CD14-positive monocyte (primary cell): ENCODE results near the gene ZFAND2B. TPM values are rescaled to one million over a fixed set of nuclear protein-coding genes. Genes with fewer than 3 reads are reported as not detected.
A peak's percentile ranks its signal among the peaks of the same experiment; 100 is the strongest.

Experiments used
- DNase-seq, 3 donors: peaks; one replicate each; pipeline ENCODE4 v3.0.0-alpha.2; 2011 to 2022
- H2AFZ ChIP-seq: 2 replicates; pipeline ENCODE4 v1.6.0; 2012; ENCODE audit warnings: mild to moderate bottlenecking, low read depth, low read length, inconsistent platforms; ENCODE audit not compliant: insufficient read depth, poor library complexity, severe bottlenecking
- H3K27ac ChIP-seq, 2 donors: 1 replicate in 1 of 2; 2 replicates in 1 of 2; pipeline ENCODE4 v1.5.1; 2012 to 2013; ENCODE audit warnings: low read length in 2 of 2, control low read depth in 1 of 2, inconsistent platforms in 1 of 2, low read depth in 1 of 2, mild to moderate bottlenecking in 1 of 2
- H3K27me3 ChIP-seq, 2 donors: one replicate each; pipeline versions ENCODE4 v1.6.0 to v1.6.1; 2011 to 2013; ENCODE audit warnings: low read length in 2 of 2; ENCODE audit not compliant: control insufficient read depth in 2 of 2, insufficient read depth in 2 of 2
- H3K36me3 ChIP-seq, 2 donors: replicated peaks in 1 of 2; 1 replicate in 1 of 2; 2 replicates in 1 of 2; pipeline versions ENCODE4 v1.5.1 to v1.6.1; 2012 to 2013; ENCODE audit warnings: low read length in 2 of 2, control low read depth in 1 of 2, inconsistent platforms in 1 of 2, mild to moderate bottlenecking in 1 of 2; ENCODE audit not compliant: insufficient read depth in 2 of 2, control insufficient read depth in 1 of 2
- H3K4me1 ChIP-seq, 2 donors: 1 replicate in 1 of 2; 2 replicates in 1 of 2; pipeline versions ENCODE4 v1.5.1 to v1.6.1; 2012 to 2013; ENCODE audit warnings: low read length in 2 of 2, control low read depth in 1 of 2, inconsistent platforms in 1 of 2, mild to moderate bottlenecking in 1 of 2, moderate library complexity in 1 of 2; ENCODE audit not compliant: insufficient read depth in 2 of 2, control insufficient read depth in 1 of 2
- H3K4me2 ChIP-seq: replicated peaks from 2 replicates; pipeline ENCODE3; 2012; ENCODE audit warnings: low read length, moderate library complexity, mild to moderate bottlenecking; ENCODE audit not compliant: poor library complexity, severe bottlenecking; ENCODE audit errors: extremely low read depth
- H3K4me3 ChIP-seq, 3 experiments: fragments of 200-600 bp in 1 of 3; sonication (generic) in 1 of 3; replicated peaks in 1 of 3; 1 replicate in 2 of 3; 2 replicates in 1 of 3; pipeline ENCODE4 v1.5.1; 2011 to 2013; ENCODE audit warnings: low read length in 3 of 3, mild to moderate bottlenecking in 3 of 3, control low read depth in 2 of 3, low read depth in 2 of 3, inconsistent platforms in 1 of 3, moderate library complexity in 1 of 3
- H3K79me2 ChIP-seq: 2 replicates; pipeline ENCODE4 v1.6.0; 2012; ENCODE audit warnings: mild to moderate bottlenecking, control low read depth, inconsistent platforms, low read length, moderate library complexity; ENCODE audit not compliant: insufficient read depth
- H3K9ac ChIP-seq: 2 replicates; pipeline ENCODE4 v1.6.0; 2017; ENCODE audit warnings: low read length, mild to moderate bottlenecking; ENCODE audit not compliant: insufficient read depth, poor library complexity, severe bottlenecking
- H3K9me3 ChIP-seq, 2 donors: replicated peaks in 1 of 2; 1 replicate in 1 of 2; 2 replicates in 1 of 2; pipeline versions ENCODE4 v1.5.1 to v1.6.1; 2012 to 2013; ENCODE audit warnings: low read length in 2 of 2, control low read depth in 1 of 2; ENCODE audit not compliant: control insufficient read depth in 1 of 2, insufficient read depth in 1 of 2
- H4K20me1 ChIP-seq: 2 replicates; pipeline ENCODE4 v1.6.0; 2012; ENCODE audit warnings: mild to moderate bottlenecking, low read length, control low read depth, moderate library complexity; ENCODE audit not compliant: insufficient read depth
- H3K27ac Mint-ChIP-seq, 7 donors: one replicate each; pipeline ENCODE4 v1.8.0; 2020; ENCODE audit warnings: mild to moderate bottlenecking in 7 of 7, mixed read lengths in 7 of 7, moderate library complexity in 6 of 7, inconsistent platforms in 2 of 7
- H3K27me3 Mint-ChIP-seq, 3 donors: one replicate each; pipeline ENCODE4 v1.8.0; 2021 to 2022; ENCODE audit warnings: low read depth in 3 of 3, mild to moderate bottlenecking in 3 of 3, mixed read lengths in 3 of 3, moderate library complexity in 3 of 3, inconsistent platforms in 1 of 3
- H3K36me3 Mint-ChIP-seq, 2 donors: one replicate each; pipeline ENCODE4 v1.8.0; 2020; ENCODE audit warnings: mixed read lengths in 2 of 2, inconsistent platforms in 1 of 2, mild to moderate bottlenecking in 1 of 2
- H3K4me1 Mint-ChIP-seq: one replicate; pipeline ENCODE4 v1.8.0; 2020; ENCODE audit warnings: mild to moderate bottlenecking, mixed read lengths
- H3K4me3 Mint-ChIP-seq, 2 donors: one replicate each; pipeline ENCODE4 v1.8.0; 2020; ENCODE audit warnings: mild to moderate bottlenecking in 2 of 2, mixed read lengths in 2 of 2, moderate library complexity in 1 of 2
- H3K9me3 Mint-ChIP-seq, 7 donors: one replicate each; pipeline ENCODE4 v1.8.0; 2020 to 2022; ENCODE audit warnings: mixed read lengths in 7 of 7, mild to moderate bottlenecking in 6 of 7, moderate library complexity in 6 of 7, inconsistent platforms in 2 of 7
- CTCF ChIP-seq: fragments of 200-600 bp; IDR thresholded peaks from one replicate; pipeline ENCODE4 v1.8.0; 2022; ENCODE audit warnings: antibody characterized with exemption, mild to moderate bottlenecking
- WGBS: methylation state at CpG from one replicate; pipeline ENCODE4 v1.1.5; 2013; ENCODE audit warnings: missing lambda C conversion rate; ENCODE audit not compliant: insufficient coverage; 5-methylcytosine and 5-hydroxymethylcytosine counted together
- intact Hi-C, 2 donors: fragments of 100-400 bp; cut with micrococcal nuclease; formaldehyde crosslinking; loops; one replicate each; pipeline versions ENCODE4 v1.15.0 to v1.15.1; 2023
- polyA plus RNA-seq, 3 donors: library from polyadenylated mRNA; depleted of rRNA in 1 of 3; unstranded in 2 of 3; stranded (reverse) in 1 of 3; fragments of 300-500 nt in 2 of 3; fragments of >200 nt in 1 of 3; fragmentation: Illumina TruSeq in 2 of 3; gene quantifications; 1 replicate in 2 of 3; 2 replicates in 1 of 3; pipeline ENCODE4 v1.2.3, GENCODE V29; 2012 to 2021

Gene ZFAND2B
- polyA plus RNA-seq, 3 donors, result 45.7 to 98.9 (median 53.2) TPM

GRCh38 chr2:219205981-219206327 lies 628 bp upstream of the ZFAND2B start:
- peaks cover 26 to 30% of the 10 kb centered on the region in 2 donors for H3K36me3 Mint-ChIP-seq
- 16% methylated on average over 6 of the region's 7 CpGs for WGBS
- intact Hi-C loops, result loop anchor here in 1 of 2 donors (2.0 kb wide), 1 partner anchor 27 kb away; the partner anchor contains the start of gene RETREG2

More at GRCh38 chr2:219205981-219206327, 628 bp upstream of the ZFAND2B start:
- no peaks in the 10 kb centered on the region for H3K79me2 ChIP-seq
- peaks cover 17 to 21% of the 10 kb centered on the region in 2 donors for H3K4me1 ChIP-seq
- Mint-ChIP-seq H3K9me3 (peaks cover 2 to 8% (median 4%) of the 10 kb centered on the region in 7 donors), H3K4me3 (peak overlapping the region; percentile 86 to 98), H3K27me3 (peaks cover 2 to 3% (median 2%) of the 10 kb centered on the region in 3 donors), H3K4me1 (peaks cover 35% of the 10 kb centered on the region), H3K27ac (peak overlapping the region; percentile 87 to 96 (median 92))
- H3K4me3 ChIP-seq, result peak overlapping the region; percentile 73 to 85 (median 78)
- peak overlapping the region; percentile 79 to 91 for H3K27ac ChIP-seq
- H3K9ac ChIP-seq, result peak overlapping the region; percentile 78
- no peak for TF ChIP-seq CTCF
- H4K20me1 ChIP-seq, result peaks cover 10% of the 10 kb centered on the region
- H2AFZ ChIP-seq, result peak overlapping the region; percentile 93
- H3K9me3 ChIP-seq, result peaks cover 0 to 4% of the 10 kb centered on the region in 2 donors
- no peaks in the 10 kb centered on the region for H3K27me3 ChIP-seq
- H3K4me2 ChIP-seq, result peak overlapping the region; percentile 91
- peak in 1 of 3 donors; percentile 20 for DNase-seq
- H3K36me3 ChIP-seq, result peaks cover 16 to 31% of the 10 kb centered on the region in 2 donors
